Natural killer cell (primary cell): ENCODE measurements around the gene CYTL1. TPM values are rescaled to one million over a fixed set of nuclear protein-coding genes. Genes with fewer than 3 reads are reported as not detected.

Source experiments
- ATAC-seq, 3 donors: fragments of 150-1000 bp in 2 of 3; fragments of 200-7000 bp in 1 of 3; cut with Tn5 transposase; 1 replicate in 1 of 3; 2 replicates in 2 of 3; pipeline ENCODE4 v1.10.0; 2021; ENCODE audit warnings: mild to moderate bottlenecking in 2 of 3, moderate library complexity in 2 of 3
- DNase-seq, 2 donors: peaks; one replicate each; pipeline versions ENCODE4 v3.0.0 to v3.0.0-alpha.2; 2013 to 2021; ENCODE audit warnings: mixed read lengths in 1 of 2
- H3K27ac ChIP-seq: one replicate; pipeline ENCODE4 v1.5.1; 2013; ENCODE audit warnings: mild to moderate bottlenecking, low read length
- H3K27me3 ChIP-seq: one replicate; pipeline ENCODE4 v1.6.1; 2013; ENCODE audit warnings: low read length; ENCODE audit not compliant: control insufficient read depth, insufficient read depth
- H3K36me3 ChIP-seq: one replicate; pipeline ENCODE4 v1.6.1; 2013; ENCODE audit warnings: low read length; ENCODE audit not compliant: control insufficient read depth, insufficient read depth
- H3K4me1 ChIP-seq: one replicate; pipeline ENCODE4 v1.6.1; 2013; ENCODE audit warnings: low read length; ENCODE audit not compliant: control insufficient read depth, insufficient read depth
- H3K4me3 ChIP-seq: one replicate; pipeline ENCODE4 v1.5.1; 2013; ENCODE audit warnings: low read length
- H3K9me3 ChIP-seq: one replicate; pipeline ENCODE4 v1.6.1; 2013; ENCODE audit warnings: low read length; ENCODE audit not compliant: control insufficient read depth, insufficient read depth
- H3K27ac Mint-ChIP-seq, 2 donors: one replicate each; pipeline ENCODE4 v1.8.0; 2022; ENCODE audit warnings: mild to moderate bottlenecking in 2 of 2, mixed read lengths in 2 of 2, moderate library complexity in 1 of 2
- H3K27me3 Mint-ChIP-seq, 2 donors: one replicate each; pipeline ENCODE4 v1.8.0; 2022; ENCODE audit warnings: low read depth in 2 of 2, mixed read lengths in 2 of 2
- H3K36me3 Mint-ChIP-seq: one replicate; pipeline ENCODE4 v1.8.0; 2022; ENCODE audit warnings: mixed read lengths
- H3K4me1 Mint-ChIP-seq, 2 donors: one replicate each; pipeline ENCODE4 v1.8.0; 2022; ENCODE audit warnings: mixed read lengths in 2 of 2
- H3K4me3 Mint-ChIP-seq: one replicate; pipeline ENCODE4 v1.8.0; 2022; ENCODE audit warnings: mild to moderate bottlenecking, moderate library complexity, mixed read lengths
- H3K9me3 Mint-ChIP-seq, 2 donors: one replicate each; pipeline ENCODE4 v1.8.0; 2022; ENCODE audit warnings: mixed read lengths in 2 of 2
- CTCF ChIP-seq: fragments of 200-600 bp; IDR thresholded peaks from one replicate; pipeline ENCODE4 v1.8.0; 2022; ENCODE audit warnings: antibody characterized with exemption
- WGBS: methylation state at CpG from one replicate; pipeline ENCODE4 v1.1.7; 2013; ENCODE audit warnings: missing lambda C conversion rate; ENCODE audit not compliant: insufficient coverage; 5-methylcytosine and 5-hydroxymethylcytosine counted together
- intact Hi-C: fragments of 100-400 bp; cut with micrococcal nuclease; formaldehyde crosslinking; loops from one replicate; pipeline ENCODE4 v1.14.2; 2022
- total RNA-seq, 4 donors: library from RNA; stranded (reverse); fragments of 120-200 nt in 1 of 4; gene quantifications; one replicate each; pipeline versions ENCODE4 v1.2.3 to v1.2.4, GENCODE V29; 2013 to 2022

Gene CYTL1
- total RNA-seq, 3 donors from 2014 or later (not counting 1 experiment from before 2014, with no cell fraction given), result 1.00 to 4.4 (median 1.9) TPM

GRCh38 chr4:5033281-5033841 is 14.1 kb upstream of the CYTL1 start:
- intact Hi-C loops, result no loop called here
- H3K4me3 Mint-ChIP-seq, result no peak overlapping the region
- peak overlapping the region in 1 of 2 donors; percentile 71 for H3K27ac Mint-ChIP-seq
- H3K9me3 Mint-ChIP-seq, result no peaks in the 10 kb centered on the region
- no peaks in the 10 kb centered on the region for H3K27me3 ChIP-seq
- no peak for DNase-seq
- TF ChIP-seq CTCF, result no peak
- no peaks in the 10 kb centered on the region for H3K36me3 ChIP-seq
- peak in 2 of 3 donors; percentile 37 to 50 for ATAC-seq
- 13% methylated on average over 10 of the region's 10 CpGs for WGBS
- H3K9me3 ChIP-seq, result no peaks in the 10 kb centered on the region
- no peak overlapping the region for H3K27ac ChIP-seq
- H3K4me1 Mint-ChIP-seq, result peaks cover 7 to 14% of the 10 kb centered on the region in 2 donors
- H3K36me3 Mint-ChIP-seq, result no peaks in the 10 kb centered on the region
- H3K4me3 ChIP-seq, result no peak overlapping the region
- peaks cover 6% of the 10 kb centered on the region for H3K4me1 ChIP-seq
- peaks cover 0 to 3% of the 10 kb centered on the region in 2 donors for H3K27me3 Mint-ChIP-seq

GRCh38 chr4:5032813-5033212 is 13.6 kb upstream of the CYTL1 start:
- Histone ChIP-seq H3K27me3 (no peaks in the 10 kb centered on the region), H3K36me3 (no peaks in the 10 kb centered on the region), H3K9me3 (no peaks in the 10 kb centered on the region), H3K4me3 (no peak overlapping the region), H3K4me1 (peaks cover 6% of the 10 kb centered on the region), H3K27ac (no peak overlapping the region)
- ATAC-seq (no peak), DNase-seq (no peak)
- Mint-ChIP-seq H3K27me3 (peaks cover 0 to 3% of the 10 kb centered on the region in 2 donors), H3K4me1 (peaks cover 7 to 14% of the 10 kb centered on the region in 2 donors), H3K4me3 (no peak overlapping the region), H3K9me3 (no peaks in the 10 kb centered on the region), H3K36me3 (no peaks in the 10 kb centered on the region), H3K27ac (no peak overlapping the region)
- intact Hi-C loops, result no loop called here
- 70% methylated on average over 4 of the region's 5 CpGs for WGBS
- TF ChIP-seq CTCF, result no peak

DNA sequence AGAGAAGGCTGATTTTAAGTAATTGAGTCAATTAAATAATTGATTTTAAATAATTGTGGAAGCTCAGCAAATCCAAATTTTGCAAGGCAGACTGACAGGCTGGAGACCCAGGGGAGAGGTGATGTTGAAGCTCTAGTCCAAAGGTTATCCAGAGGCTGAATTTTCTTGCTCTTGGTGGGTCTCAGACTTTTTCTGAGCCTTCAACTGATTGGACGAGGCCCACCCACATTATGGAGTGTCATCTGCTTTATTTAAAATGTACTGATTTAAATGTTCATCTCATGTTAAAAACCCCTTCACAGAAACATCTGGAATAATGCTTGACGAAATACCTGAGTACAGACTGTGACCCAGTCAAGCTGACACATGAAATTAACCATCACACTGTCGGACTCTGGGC is 11.7 kb upstream of the CYTL1 start:
- H3K36me3 Mint-ChIP-seq, result no peaks in the 10 kb centered on the region
- no peak for ATAC-seq
- H3K9me3 Mint-ChIP-seq, result no peaks in the 10 kb centered on the region
- no peak for DNase-seq
- Histone ChIP-seq H3K4me3 (no peak overlapping the region), H3K27me3 (no peaks in the 10 kb centered on the region), H3K27ac (no peak overlapping the region), H3K9me3 (no peaks in the 10 kb centered on the region), H3K36me3 (no peaks in the 10 kb centered on the region), H3K4me1 (peaks cover 6% of the 10 kb centered on the region)
- WGBS, result 73% methylated on average over 2 of the region's 3 CpGs
- peaks cover 7 to 14% of the 10 kb centered on the region in 2 donors for H3K4me1 Mint-ChIP-seq
- no peak overlapping the region for H3K4me3 Mint-ChIP-seq
- H3K27ac Mint-ChIP-seq, result no peak overlapping the region
- no peak for TF ChIP-seq CTCF
- peaks cover 3 to 7% of the 10 kb centered on the region in 2 donors for H3K27me3 Mint-ChIP-seq
- intact Hi-C loops, result no loop called here

GRCh38 chr4:5030221-5030620 is 11.0 kb upstream of the CYTL1 start:
- peaks cover 7 to 14% of the 10 kb centered on the region in 2 donors for H3K4me1 Mint-ChIP-seq
- H3K27me3 ChIP-seq, result no peaks in the 10 kb centered on the region
- peaks cover 6% of the 10 kb centered on the region for H3K4me1 ChIP-seq
- no peaks in the 10 kb centered on the region for H3K9me3 ChIP-seq
- no peaks in the 10 kb centered on the region for H3K36me3 ChIP-seq
- TF ChIP-seq CTCF, result no peak
- 83% methylated on average over 2 of the region's 4 CpGs for WGBS
- no peak overlapping the region for H3K4me3 Mint-ChIP-seq
- H3K4me3 ChIP-seq, result no peak overlapping the region
- no peaks in the 10 kb centered on the region for H3K9me3 Mint-ChIP-seq
- H3K27me3 Mint-ChIP-seq, result peaks cover 4 to 12% of the 10 kb centered on the region in 2 donors
- H3K36me3 Mint-ChIP-seq, result no peaks in the 10 kb centered on the region
- no peak for DNase-seq
- intact Hi-C loops, result no loop called here
- no peak for ATAC-seq
- H3K27ac Mint-ChIP-seq, result no peak overlapping the region
- no peak overlapping the region for H3K27ac ChIP-seq
